HEK293 (cell line): ENCODE measurements around the gene CTPS1.

Source experiments
- BCL11A ChIP-seq: fragments of 450-650 bp; formaldehyde crosslinking; IDR thresholded peaks from 2 replicates; pipeline ENCODE4 v1.5.1; 2016; ENCODE audit warnings: low read depth, missing biosample characterization, missing genetic modification characterization
- GLI2 ChIP-seq: fragments of 450-650 bp; formaldehyde crosslinking; IDR thresholded peaks from 2 replicates; pipeline ENCODE4; 2017; ENCODE audit warnings: missing biosample characterization, missing genetic modification characterization, low read depth, borderline replicate concordance
- HIC1 ChIP-seq: fragments of 450-650 bp; formaldehyde crosslinking; IDR thresholded peaks from 2 replicates; pipeline ENCODE4 v1.5.1; 2016; ENCODE audit warnings: missing biosample characterization, missing genetic modification characterization
- KLF10 ChIP-seq: fragments of 450-650 bp; IDR thresholded peaks from 2 replicates; pipeline ENCODE4 v1.5.1; 2018; ENCODE audit warnings: missing biosample characterization, mild to moderate bottlenecking, missing genetic modification characterization
- KLF7 ChIP-seq: fragments of 450-650 bp; formaldehyde crosslinking; IDR thresholded peaks from 2 replicates; pipeline ENCODE4 v1.5.1; 2016; ENCODE audit warnings: missing biosample characterization, missing genetic modification characterization, borderline replicate concordance
- KLF8 ChIP-seq: fragments of 450-650 bp; formaldehyde crosslinking; IDR thresholded peaks from 2 replicates; pipeline ENCODE4 v1.5.1; 2016; ENCODE audit warnings: missing biosample characterization, missing genetic modification characterization
- MZF1 ChIP-seq: fragments of 450-650 bp; formaldehyde crosslinking; IDR thresholded peaks from 2 replicates; pipeline ENCODE4 v1.5.1; 2017; ENCODE audit warnings: missing biosample characterization, missing genetic modification characterization, borderline replicate concordance
- YY2 ChIP-seq: fragments of 450-650 bp; formaldehyde crosslinking; IDR thresholded peaks from 2 replicates; pipeline ENCODE4 v1.5.1; 2016; ENCODE audit warnings: missing biosample characterization, missing genetic modification characterization
- ZBTB17 ChIP-seq: fragments of 450-650 bp; formaldehyde crosslinking; IDR thresholded peaks from 2 replicates; pipeline ENCODE4 v1.5.1; 2016; ENCODE audit warnings: missing biosample characterization, missing genetic modification characterization
- ZBTB21 ChIP-seq: fragments of 450-650 bp; formaldehyde crosslinking; IDR thresholded peaks from 2 replicates; pipeline ENCODE4 v1.5.1; 2017; ENCODE audit warnings: missing biosample characterization, missing genetic modification characterization
- ZEB2 ChIP-seq: fragments of 450-650 bp; formaldehyde crosslinking; IDR thresholded peaks from 2 replicates; pipeline ENCODE4 v1.5.1; 2016; ENCODE audit warnings: missing biosample characterization, missing genetic modification characterization
- ZFP69B ChIP-seq: fragments of 450-650 bp; formaldehyde crosslinking; IDR thresholded peaks from 2 replicates; pipeline ENCODE4 v1.5.1; 2016; ENCODE audit warnings: missing biosample characterization, missing genetic modification characterization
- ZIC2 ChIP-seq: fragments of 450-650 bp; formaldehyde crosslinking; IDR thresholded peaks from 2 replicates; pipeline ENCODE4 v1.5.1; 2016; ENCODE audit warnings: missing biosample characterization, missing genetic modification characterization
- ZNF157 ChIP-seq: fragments of 450-650 bp; formaldehyde crosslinking; IDR thresholded peaks from 2 replicates; pipeline ENCODE4 v1.5.1; 2016; ENCODE audit warnings: missing biosample characterization, missing genetic modification characterization
- ZNF169 ChIP-seq: fragments of 450-650 bp; formaldehyde crosslinking; IDR thresholded peaks from 2 replicates; pipeline ENCODE4 v1.5.1; 2016; ENCODE audit warnings: missing biosample characterization, missing genetic modification characterization
- ZNF175 ChIP-seq: fragments of 450-650 bp; formaldehyde crosslinking; IDR thresholded peaks from 2 replicates; pipeline ENCODE4 v1.5.1; 2016; ENCODE audit warnings: missing biosample characterization, missing genetic modification characterization
- ZNF2 ChIP-seq: fragments of 450-650 bp; formaldehyde crosslinking; IDR thresholded peaks from 2 replicates; pipeline ENCODE4 v1.5.1; 2016; ENCODE audit warnings: missing biosample characterization, missing genetic modification characterization
- ZNF214 ChIP-seq: fragments of 450-650 bp; formaldehyde crosslinking; IDR thresholded peaks from 2 replicates; pipeline ENCODE4 v1.5.1; 2017; ENCODE audit warnings: missing biosample characterization, mild to moderate bottlenecking, missing genetic modification characterization, borderline replicate concordance
- ZNF266 ChIP-seq: fragments of 450-650 bp; formaldehyde crosslinking; IDR thresholded peaks from 2 replicates; pipeline ENCODE4 v1.5.1; 2016; ENCODE audit warnings: missing biosample characterization, missing genetic modification characterization, low read depth
- ZNF274 ChIP-seq, 2 experiments: fragments of 200-500 bp in 1 of 2; fragments of 450-650 bp in 1 of 2; sonication (Bioruptor generic) in 1 of 2; formaldehyde crosslinking in 1 of 2; IDR thresholded peaks; 2 replicates each; pipeline versions ENCODE4 v1.5.1 to v1.6.1; 2014 to 2016; ENCODE audit warnings: borderline replicate concordance in 1 of 2, inconsistent platforms in 1 of 2, low read length in 1 of 2, missing biosample characterization in 1 of 2, missing genetic modification characterization in 1 of 2
- ZNF292 ChIP-seq: fragments of 450-650 bp; formaldehyde crosslinking; IDR thresholded peaks from 2 replicates; pipeline ENCODE4 v1.5.1; 2016; ENCODE audit warnings: low read depth, missing biosample characterization, missing genetic modification characterization, borderline replicate concordance
- ZNF324 ChIP-seq: fragments of 450-650 bp; formaldehyde crosslinking; IDR thresholded peaks from 2 replicates; pipeline ENCODE4 v1.5.1; 2016; ENCODE audit warnings: missing biosample characterization, missing genetic modification characterization
- ZNF335 ChIP-seq: fragments of 450-650 bp; formaldehyde crosslinking; conservative IDR thresholded peaks from 2 replicates; pipeline ENCODE4 v1.5.1; 2016; ENCODE audit warnings: missing biosample characterization, missing genetic modification characterization
- ZNF394 ChIP-seq: fragments of 450-650 bp; formaldehyde crosslinking; IDR thresholded peaks from 2 replicates; pipeline ENCODE4 v1.5.1; 2016; ENCODE audit warnings: missing biosample characterization, missing genetic modification characterization, mild to moderate bottlenecking, moderate library complexity, borderline replicate concordance
- ZNF426 ChIP-seq: fragments of 450-650 bp; formaldehyde crosslinking; IDR thresholded peaks from 2 replicates; pipeline ENCODE4 v1.5.1; 2017; ENCODE audit warnings: missing biosample characterization, missing genetic modification characterization, mild to moderate bottlenecking, inconsistent platforms, moderate library complexity
- ZNF501 ChIP-seq: fragments of 450-650 bp; formaldehyde crosslinking; IDR thresholded peaks from 2 replicates; pipeline ENCODE4 v1.5.1; 2016; ENCODE audit warnings: missing biosample characterization, missing genetic modification characterization
- ZNF560 ChIP-seq: fragments of 450-650 bp; formaldehyde crosslinking; IDR thresholded peaks from 2 replicates; pipeline ENCODE4 v1.5.1; 2017; ENCODE audit warnings: missing biosample characterization, missing genetic modification characterization, borderline replicate concordance
- ZNF596 ChIP-seq: fragments of 450-650 bp; IDR thresholded peaks from 2 replicates; pipeline ENCODE4 v1.5.0; 2018; ENCODE audit warnings: missing biosample characterization, mild to moderate bottlenecking, missing genetic modification characterization, moderate library complexity
- ZNF658 ChIP-seq: fragments of 450-650 bp; formaldehyde crosslinking; IDR thresholded peaks from 2 replicates; pipeline ENCODE4; 2016; ENCODE audit warnings: missing biosample characterization, missing genetic modification characterization
- ZNF660 ChIP-seq: fragments of 450-650 bp; IDR thresholded peaks from 2 replicates; pipeline ENCODE4 v1.5.1; 2018; ENCODE audit warnings: missing biosample characterization, mild to moderate bottlenecking, missing genetic modification characterization
- ZNF76 ChIP-seq: fragments of 450-650 bp; formaldehyde crosslinking; IDR thresholded peaks from 2 replicates; pipeline ENCODE4; 2016; ENCODE audit warnings: low read depth, missing biosample characterization, missing genetic modification characterization, borderline replicate concordance
- ZNF768 ChIP-seq: fragments of 450-650 bp; formaldehyde crosslinking; IDR thresholded peaks from 2 replicates; pipeline ENCODE4 v1.5.1; 2018; ENCODE audit warnings: missing biosample characterization, mild to moderate bottlenecking, missing genetic modification characterization
- ZNF785 ChIP-seq: fragments of 450-650 bp; formaldehyde crosslinking; IDR thresholded peaks from 2 replicates; pipeline ENCODE4 v1.5.1; 2016; ENCODE audit warnings: missing biosample characterization, missing genetic modification characterization
- ZSCAN16 ChIP-seq: fragments of 450-650 bp; formaldehyde crosslinking; IDR thresholded peaks from 2 replicates; pipeline ENCODE4 v1.5.1; 2016; ENCODE audit warnings: missing biosample characterization, missing genetic modification characterization
- ZXDB ChIP-seq: fragments of 450-650 bp; formaldehyde crosslinking; IDR thresholded peaks from 2 replicates; pipeline ENCODE4 v1.5.1; 2016; ENCODE audit warnings: missing biosample characterization, missing genetic modification characterization
- TF ChIP-seq, protein P1 (sequence below): fragments of 450-650 bp; formaldehyde crosslinking; IDR thresholded peaks from 2 replicates; pipeline ENCODE4 v1.5.1; 2016; ENCODE audit warnings: missing biosample characterization, missing genetic modification characterization, borderline replicate concordance
- TF ChIP-seq, protein P2 (sequence below): fragments of 450-650 bp; formaldehyde crosslinking; IDR thresholded peaks from 2 replicates; pipeline ENCODE4 v1.5.1; 2017; ENCODE audit warnings: missing biosample characterization, missing genetic modification characterization

Gene CTPS1

GRCh38 chr1:40979241-40980067 lies at the start of gene CTPS1 (continued):
- peak; percentile 94 for TF ChIP-seq HIC1
- peak; percentile 46; the same call in 1 of the 2 replicates for TF ChIP-seq ZIC2
- TF ChIP-seq KLF7 (tag by site-specific recombination) = peak; percentile 77; the same call in 1 of the 2 replicates
- peak; percentile 56; the same call in 1 of the 2 replicates for TF ChIP-seq ZNF324 (tag by site-specific recombination)
- TF ChIP-seq ZNF660 (tag by site-specific recombination) = peak; percentile 65; the same call in 1 of the 2 replicates
- TF ChIP-seq ZNF169 (tag by site-specific recombination) = no peak
- TF ChIP-seq ZNF426 = no peak
- TF ChIP-seq BCL11A (tag by site-specific recombination) = no peak
- peak; percentile 79 for TF ChIP-seq ZNF335 (tag by site-specific recombination)
- peak; percentile 82 for TF ChIP-seq ZNF785
- no peak for TF ChIP-seq ZNF274 (IDR thresholded peaks at IDR 0.05; ENCODE audit: low read length)
- no peak for TF ChIP-seq ZNF274 (tag by site-specific recombination; IDR thresholded peaks at IDR 0.05; ENCODE audit: borderline replicate concordance)
- no peak for TF ChIP-seq ZNF76
- TF ChIP-seq YY2 = no peak
- TF ChIP-seq ZNF658 (tag by site-specific recombination) = no peak
- TF ChIP-seq ZEB2 (tag by site-specific recombination) = 0 out of 2 replicates have a peak, but pooled peaks have one; percentile 70
- peak; percentile 95 for TF ChIP-seq ZNF2 (tag by site-specific recombination)
- TF ChIP-seq ZXDB (tag by site-specific recombination) = peak; percentile 80
- TF ChIP-seq ZNF394 (tag by site-specific recombination) = no peak; the same call in 1 of the 2 replicates
- TF ChIP-seq ZNF175 (tag by site-specific recombination) = no peak
- peak; percentile 63; the same call in 1 of the 2 replicates for TF ChIP-seq ZNF501 (tag by site-specific recombination)
- no peak for TF ChIP-seq ZNF560 (tag by site-specific recombination)
- TF ChIP-seq ZNF596 (tag by site-specific recombination) = no peak
- no peak for TF ChIP-seq ZBTB21 (tag by site-specific recombination)
- TF ChIP-seq MZF1 = no peak
- no peak for TF ChIP-seq GLI2 (tag by site-specific recombination)
- TF ChIP-seq KLF8 (tag by site-specific recombination) = peak; percentile 75; the same call in 1 of the 2 replicates
- no peak for TF ChIP-seq ZNF157 (tag by site-specific recombination)
- peak; percentile 79 for TF ChIP-seq ZBTB17 (tag by site-specific recombination)
- TF ChIP-seq, protein P1, sequence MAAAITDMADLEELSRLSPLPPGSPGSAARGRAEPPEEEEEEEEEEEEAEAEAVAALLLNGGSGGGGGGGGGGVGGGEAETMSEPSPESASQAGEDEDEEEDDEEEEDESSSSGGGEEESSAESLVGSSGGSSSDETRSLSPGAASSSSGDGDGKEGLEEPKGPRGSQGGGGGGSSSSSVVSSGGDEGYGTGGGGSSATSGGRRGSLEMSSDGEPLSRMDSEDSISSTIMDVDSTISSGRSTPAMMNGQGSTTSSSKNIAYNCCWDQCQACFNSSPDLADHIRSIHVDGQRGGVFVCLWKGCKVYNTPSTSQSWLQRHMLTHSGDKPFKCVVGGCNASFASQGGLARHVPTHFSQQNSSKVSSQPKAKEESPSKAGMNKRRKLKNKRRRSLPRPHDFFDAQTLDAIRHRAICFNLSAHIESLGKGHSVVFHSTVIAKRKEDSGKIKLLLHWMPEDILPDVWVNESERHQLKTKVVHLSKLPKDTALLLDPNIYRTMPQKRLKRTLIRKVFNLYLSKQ (tag by site-specific recombination) = no peak
- TF ChIP-seq, protein P2, sequence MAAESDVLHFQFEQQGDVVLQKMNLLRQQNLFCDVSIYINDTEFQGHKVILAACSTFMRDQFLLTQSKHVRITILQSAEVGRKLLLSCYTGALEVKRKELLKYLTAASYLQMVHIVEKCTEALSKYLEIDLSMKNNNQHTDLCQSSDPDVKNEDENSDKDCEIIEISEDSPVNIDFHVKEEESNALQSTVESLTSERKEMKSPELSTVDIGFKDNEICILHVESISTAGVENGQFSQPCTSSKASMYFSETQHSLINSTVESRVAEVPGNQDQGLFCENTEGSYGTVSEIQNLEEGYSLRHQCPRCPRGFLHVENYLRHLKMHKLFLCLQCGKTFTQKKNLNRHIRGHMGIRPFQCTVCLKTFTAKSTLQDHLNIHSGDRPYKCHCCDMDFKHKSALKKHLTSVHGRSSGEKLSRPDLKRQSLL (tag by site-specific recombination) = no peak
- no peak for TF ChIP-seq ZNF768
- TF ChIP-seq KLF10 = no peak
- TF ChIP-seq ZNF292 (tag by site-specific recombination) = no peak
- TF ChIP-seq ZNF214 (tag by site-specific recombination) = no peak
- TF ChIP-seq ZNF266 (tag by site-specific recombination) = no peak
- TF ChIP-seq ZFP69B (tag by site-specific recombination) = peak; percentile 54
- TF ChIP-seq ZSCAN16 (tag by site-specific recombination) = no peak
